ENCODE measurements around the gene MNX1.

GRCh38 chr7:157044147-157044687 lies 33.8 kb upstream of the MNX1 start:
- TF ChIP-seq CTCF (IDR thresholded peaks at IDR 0.05; ENCODE audit: low read depth, low read length, poor library complexity, severe bottlenecking) = no peak
- TF ChIP-seq EZH2phosphoT487 (IDR thresholded peaks at IDR 0.05; ENCODE audit: borderline replicate concordance, low read length) = no peak
